HEK293 (cell line): ENCODE measurements around the gene TMC5.

ENCODE experiments used
- CTCF ChIA-PET: fragments of 350-600 bp; formaldehyde crosslinking; extraction: SDS; loops from one replicate; lab custom pipeline; 2021; ENCODE audit warnings: antibody characterized with exemption; lab: Yijun Ruan, JAX
- POLR2A ChIA-PET: fragments of 300-600 bp; formaldehyde crosslinking; extraction: SDS; loops from one replicate; lab custom pipeline; 2020; ENCODE audit warnings: antibody characterized with exemption, inconsistent platforms; lab: Yijun Ruan, JAX
- H3K27ac ChIP-seq: fragments of 200-500 bp; sonication (Bioruptor generic); 2 replicates; pipeline ENCODE4 v1.5.1; 2014; ENCODE audit warnings: low read depth, low read length, control low read depth, inconsistent platforms; ENCODE audit errors: extremely low read depth
- H3K36me3 ChIP-seq, 2 experiments: fragments of 200-500 bp in 1 of 2; sonication (Bioruptor generic) in 1 of 2; 1 replicate in 1 of 2; 2 replicates in 1 of 2; pipeline ENCODE4 v1.5.1; 2014 to 2017; ENCODE audit warnings: inconsistent platforms in 2 of 2, low read length in 2 of 2; ENCODE audit not compliant: control insufficient read depth in 2 of 2, insufficient read depth in 1 of 2
- H3K4me1 ChIP-seq: fragments of 200-500 bp; sonication (Bioruptor generic); 2 replicates; pipeline ENCODE4 v1.5.1; 2014; ENCODE audit warnings: mild to moderate bottlenecking, low read length, inconsistent platforms; ENCODE audit not compliant: control insufficient read depth, insufficient read depth
- H3K4me3 ChIP-seq: 2 replicates; pipeline ENCODE4 v1.5.1; 2011; ENCODE audit warnings: low read depth, mild to moderate bottlenecking, control low read depth, low read length, moderate library complexity
- H3K9me3 ChIP-seq: fragments of 200-500 bp; sonication (Bioruptor generic); 2 replicates; pipeline ENCODE4 v1.5.1; 2014; ENCODE audit warnings: low read depth, low read length, inconsistent platforms; ENCODE audit not compliant: control insufficient read depth, insufficient read depth
- BCL11B ChIP-seq: fragments of 450-650 bp; formaldehyde crosslinking; IDR thresholded peaks from 2 replicates; pipeline ENCODE4 v1.5.1; 2016; ENCODE audit warnings: low read depth, missing biosample characterization, missing genetic modification characterization
- BCL6B ChIP-seq: fragments of 450-650 bp; formaldehyde crosslinking; IDR thresholded peaks from 2 replicates; pipeline ENCODE4 v1.5.1; 2017; ENCODE audit warnings: missing biosample characterization, missing genetic modification characterization
- PBX3 ChIP-seq: sonication (generic); formaldehyde crosslinking; IDR thresholded peaks from 2 replicates; pipeline ENCODE4 v1.8.1; 2022; ENCODE audit warnings: mild to moderate bottlenecking, moderate library complexity, missing genetic modification reagents
- PRDM1 ChIP-seq: fragments of 450-650 bp; formaldehyde crosslinking; IDR thresholded peaks from 2 replicates; pipeline ENCODE4; 2016; ENCODE audit warnings: missing biosample characterization, missing genetic modification characterization
- YY2 ChIP-seq: fragments of 450-650 bp; formaldehyde crosslinking; IDR thresholded peaks from 2 replicates; pipeline ENCODE4 v1.5.1; 2016; ENCODE audit warnings: missing biosample characterization, missing genetic modification characterization
- ZBTB44 ChIP-seq: fragments of 450-650 bp; IDR thresholded peaks from 2 replicates; pipeline ENCODE4 v1.5.1; 2018; ENCODE audit warnings: missing biosample characterization, mild to moderate bottlenecking, missing genetic modification characterization
- ZBTB48 ChIP-seq: fragments of 450-650 bp; formaldehyde crosslinking; IDR thresholded peaks from 2 replicates; pipeline ENCODE4 v1.5.1; 2016; ENCODE audit warnings: missing biosample characterization, missing genetic modification characterization
- ZNF155 ChIP-seq: fragments of 450-650 bp; formaldehyde crosslinking; IDR thresholded peaks from 2 replicates; pipeline ENCODE4 v1.5.1; 2016; ENCODE audit warnings: missing biosample characterization, missing genetic modification characterization
- ZNF311 ChIP-seq: fragments of 450-650 bp; formaldehyde crosslinking; IDR thresholded peaks from 2 replicates; pipeline ENCODE4 v1.5.1; 2017; ENCODE audit warnings: missing biosample characterization, missing genetic modification characterization, borderline replicate concordance
- ZNF362 ChIP-seq: fragments of 450-650 bp; formaldehyde crosslinking; IDR thresholded peaks from 2 replicates; pipeline ENCODE4 v1.5.1; 2016; ENCODE audit warnings: missing biosample characterization, missing genetic modification characterization
- ZNF423 ChIP-seq: fragments of 450-650 bp; formaldehyde crosslinking; IDR thresholded peaks from 2 replicates; pipeline ENCODE4 v1.5.1; 2016; ENCODE audit warnings: missing biosample characterization, missing genetic modification characterization
- ZNF501 ChIP-seq: fragments of 450-650 bp; formaldehyde crosslinking; IDR thresholded peaks from 2 replicates; pipeline ENCODE4 v1.5.1; 2016; ENCODE audit warnings: missing biosample characterization, missing genetic modification characterization
- ZNF518A ChIP-seq: fragments of 450-650 bp; formaldehyde crosslinking; conservative IDR thresholded peaks from 2 replicates; pipeline ENCODE4 v1.5.1; 2016; ENCODE audit warnings: low read depth, missing biosample characterization, missing genetic modification characterization
- ZNF571 ChIP-seq: fragments of 450-650 bp; formaldehyde crosslinking; IDR thresholded peaks from 2 replicates; pipeline ENCODE4 v1.5.0; 2017; ENCODE audit warnings: missing biosample characterization, missing genetic modification characterization
- ZNF580 ChIP-seq: fragments of 450-650 bp; formaldehyde crosslinking; IDR thresholded peaks from 2 replicates; pipeline ENCODE4 v1.5.1; 2016; ENCODE audit warnings: missing biosample characterization, missing genetic modification characterization
- ZNF629 ChIP-seq: fragments of 450-650 bp; formaldehyde crosslinking; IDR thresholded peaks from 2 replicates; pipeline ENCODE4 v1.5.1; 2017; ENCODE audit warnings: missing biosample characterization, missing genetic modification characterization
- ZNF837 ChIP-seq: fragments of 450-650 bp; formaldehyde crosslinking; IDR thresholded peaks from 2 replicates; pipeline ENCODE4 v1.5.1; 2016; ENCODE audit warnings: missing biosample characterization, missing genetic modification characterization
- ZSCAN16 ChIP-seq: fragments of 450-650 bp; formaldehyde crosslinking; IDR thresholded peaks from 2 replicates; pipeline ENCODE4 v1.5.1; 2016; ENCODE audit warnings: missing biosample characterization, missing genetic modification characterization

The TMC5 gene

GRCh38 chr16:19525385-19525723, 107.7 kb downstream of the TMC5 start:
- POLR2A ChIA-PET = interaction anchor here (0.6 to 2.5 kb wide), 3 partner anchors 12 to 30 kb away, joined by 3 to 25 read pairs (median 3); partner anchors contain the start of gene VPS35L
- Histone ChIP-seq H3K4me1 (peaks cover 10% of the 10 kb centered on the region; the same call in 1 of the 2 replicates), H3K9me3 (no peaks in the 10 kb centered on the region), H3K27ac (peak overlapping the region; percentile 68; the same call in 1 of the 2 replicates), H3K4me3 (peak overlapping the region; percentile 95), H3K36me3 (peaks cover 12 to 26% of the 10 kb centered on the region in 2 experiments)
- CTCF ChIA-PET = interaction anchor here (0.7 to 1.7 kb wide), 5 partner anchors 23 to 58 kb away, joined by 3 to 10 read pairs (median 5); partner anchors contain the start of gene VPS35L
- no peak for TF ChIP-seq PBX3 (CRISPR knock-in tag)
- no peak for TF ChIP-seq ZNF571
- TF ChIP-seq PRDM1 (tag by site-specific recombination) = peak; percentile 61
- no peak for TF ChIP-seq ZNF362 (tag by site-specific recombination)

- no peak overlapping the region for H3K4me3 ChIP-seq
- ChIA-PET CTCF (no interaction called here), POLR2A (no interaction called here)
- peaks cover 10% of the 10 kb centered on the region; the same call in 1 of the 2 replicates for H3K4me1 ChIP-seq
- H3K9me3 ChIP-seq = no peaks in the 10 kb centered on the region
- TF ChIP-seq ZNF629 (tag by site-specific recombination) (no peak), BCL11B (tag by site-specific recombination) (no peak), ZNF580 (no peak)
- no peak overlapping the region for H3K27ac ChIP-seq
- peaks cover 14 to 37% of the 10 kb centered on the region in 2 experiments for H3K36me3 ChIP-seq
Observed at GRCh38 chr16:19527161-19527560, 109.5 kb downstream of the TMC5 start.

- ChIA-PET CTCF (no interaction called here), POLR2A (no interaction called here)
- Histone ChIP-seq H3K27ac (no peak overlapping the region), H3K9me3 (no peaks in the 10 kb centered on the region), H3K36me3 (peaks cover 23 to 52% of the 10 kb centered on the region in 2 experiments), H3K4me1 (peaks cover 8% of the 10 kb centered on the region; the same call in 1 of the 2 replicates), H3K4me3 (no peak overlapping the region)
- TF ChIP-seq YY2 (no peak), BCL6B (tag by site-specific recombination) (no peak), ZNF837 (no peak), ZBTB48 (tag by site-specific recombination) (no peak), ZNF423 (tag by site-specific recombination) (no peak)
Observed at GRCh38 chr16:19528666-19529065, 111.0 kb downstream of the TMC5 start.

- Histone ChIP-seq H3K4me3 (no peak overlapping the region), H3K4me1 (no peaks in the 10 kb centered on the region), H3K27ac (no peak overlapping the region), H3K36me3 (peaks cover 30 to 83% of the 10 kb centered on the region in 2 experiments), H3K9me3 (no peaks in the 10 kb centered on the region)
- CTCF ChIA-PET = interaction anchor here (0.6 kb wide), 1 partner anchor 27 kb away, joined by 3 read pairs; no protein-coding TSS in a partner anchor
- POLR2A ChIA-PET = no interaction called here
- TF ChIP-seq ZBTB44 (tag by site-specific recombination) = no peak
- no peak for TF ChIP-seq ZNF155 (tag by site-specific recombination)
- no peak for TF ChIP-seq ZNF518A (tag by site-specific recombination)
- no peak for TF ChIP-seq ZSCAN16 (tag by site-specific recombination)
- TF ChIP-seq ZNF501 = no peak
- no peak for TF ChIP-seq ZNF311
Observed at GRCh38 chr16:19532601-19533000, 114.9 kb downstream of the TMC5 start.
